Measurements from ENCODE around the gene CTDSPL2.
"Not testable (repeated sequence)": the region's sequence is repeated elsewhere in the genome, so short reads cannot be mapped to it uniquely, and the experiment has no call there.

The CTDSPL2 gene

DNA sequence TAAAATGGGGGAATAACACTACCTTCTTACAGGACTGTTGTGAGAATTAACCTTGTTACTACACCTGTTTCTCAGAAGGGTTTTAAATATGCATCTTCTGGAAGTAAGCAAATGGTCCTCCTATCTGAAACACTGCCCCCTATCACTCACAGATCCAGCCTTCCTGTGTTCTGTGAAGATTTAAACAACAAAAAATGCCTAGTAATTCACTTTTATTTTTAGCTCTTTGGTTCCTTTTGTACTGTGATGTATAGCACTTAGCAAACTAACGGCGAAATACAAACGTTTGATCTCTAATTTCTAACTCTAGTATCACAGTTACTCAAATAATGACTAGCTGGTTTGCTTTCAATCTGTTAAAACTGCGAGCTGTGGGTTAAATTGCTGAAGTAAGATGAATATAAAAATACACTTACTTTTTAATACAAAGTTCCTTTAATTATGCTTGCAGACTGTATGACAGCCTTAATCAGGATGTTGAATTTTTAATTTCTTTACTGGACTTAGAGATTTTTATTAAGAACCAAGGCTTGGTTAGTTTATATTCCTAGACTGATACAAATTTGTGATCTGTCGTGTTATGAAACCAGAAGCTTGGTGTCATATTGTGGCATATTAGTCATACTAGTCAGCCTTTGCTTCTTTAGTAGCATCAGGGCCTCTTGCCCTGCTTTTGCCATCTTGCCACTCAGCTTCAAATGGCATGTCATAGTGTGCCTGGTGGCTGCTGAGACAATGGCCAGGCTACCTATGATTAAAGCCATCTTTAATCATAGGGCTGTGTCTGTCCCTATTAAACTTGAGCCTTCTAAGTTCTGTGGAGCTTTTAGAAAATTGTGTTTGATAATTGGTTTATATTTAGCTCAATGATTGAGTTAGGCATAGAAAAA lies 118.7 kb downstream of the CTDSPL2 start:
- H3K27ac ChIP-seq = no peak overlapping the region
- TF ChIP-seq ZFX (IDR thresholded peaks at IDR 0.05; ENCODE audit: borderline replicate concordance) = no peak
- TF ChIP-seq, protein P1, sequence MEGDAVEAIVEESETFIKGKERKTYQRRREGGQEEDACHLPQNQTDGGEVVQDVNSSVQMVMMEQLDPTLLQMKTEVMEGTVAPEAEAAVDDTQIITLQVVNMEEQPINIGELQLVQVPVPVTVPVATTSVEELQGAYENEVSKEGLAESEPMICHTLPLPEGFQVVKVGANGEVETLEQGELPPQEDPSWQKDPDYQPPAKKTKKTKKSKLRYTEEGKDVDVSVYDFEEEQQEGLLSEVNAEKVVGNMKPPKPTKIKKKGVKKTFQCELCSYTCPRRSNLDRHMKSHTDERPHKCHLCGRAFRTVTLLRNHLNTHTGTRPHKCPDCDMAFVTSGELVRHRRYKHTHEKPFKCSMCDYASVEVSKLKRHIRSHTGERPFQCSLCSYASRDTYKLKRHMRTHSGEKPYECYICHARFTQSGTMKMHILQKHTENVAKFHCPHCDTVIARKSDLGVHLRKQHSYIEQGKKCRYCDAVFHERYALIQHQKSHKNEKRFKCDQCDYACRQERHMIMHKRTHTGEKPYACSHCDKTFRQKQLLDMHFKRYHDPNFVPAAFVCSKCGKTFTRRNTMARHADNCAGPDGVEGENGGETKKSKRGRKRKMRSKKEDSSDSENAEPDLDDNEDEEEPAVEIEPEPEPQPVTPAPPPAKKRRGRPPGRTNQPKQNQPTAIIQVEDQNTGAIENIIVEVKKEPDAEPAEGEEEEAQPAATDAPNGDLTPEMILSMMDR (IDR thresholded peaks at IDR 0.05) = peak; percentile 41

DNA sequence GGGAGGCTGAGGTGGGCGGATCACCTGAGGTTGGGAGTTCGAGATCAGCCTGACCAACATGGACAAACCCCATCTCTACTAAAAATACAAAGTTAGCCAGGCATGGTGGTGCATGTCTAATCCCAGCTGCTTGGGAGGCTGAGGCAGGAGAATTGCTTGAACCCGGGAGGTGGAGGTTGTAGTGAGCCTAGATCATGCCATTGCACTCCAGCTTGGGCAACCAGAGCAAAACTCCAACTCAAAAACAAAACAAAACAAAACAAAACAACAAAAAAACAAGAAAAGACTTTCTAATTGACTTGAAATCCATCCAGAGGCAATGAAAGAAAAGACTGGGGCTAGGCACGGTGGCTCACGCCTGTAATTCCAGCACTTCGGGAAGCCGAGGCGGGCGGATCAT lies 121.7 kb downstream of the CTDSPL2 start:
- not testable (repeated sequence) for H3K27ac ChIP-seq

DNA sequence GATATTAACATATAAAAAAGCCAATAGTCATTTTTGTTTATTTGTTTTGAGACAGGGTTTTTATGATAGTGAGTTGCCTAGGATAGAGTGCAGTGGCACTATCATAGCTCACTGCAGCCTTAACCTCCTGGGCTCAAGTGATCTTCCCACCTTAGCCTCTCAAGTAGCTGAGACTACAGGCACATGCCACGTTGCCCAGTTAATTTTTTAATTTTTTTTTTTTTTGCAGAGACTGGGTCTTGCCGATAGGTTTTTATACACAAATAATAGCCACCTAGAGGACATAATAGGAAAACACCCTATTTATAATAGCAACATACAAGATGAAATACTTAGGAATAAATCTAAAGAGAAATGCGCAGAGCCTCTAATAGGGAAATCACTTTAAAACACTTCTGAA lies 122.8 kb downstream of the CTDSPL2 start:
- peak overlapping the region; percentile 8; the same call in 1 of the 2 replicates for H3K27ac ChIP-seq
- TF ChIP-seq ZFX (IDR thresholded peaks at IDR 0.05; ENCODE audit: borderline replicate concordance) = no peak
- TF ChIP-seq, protein P1 (IDR thresholded peaks at IDR 0.05) = peak; percentile 60

GRCh38 chr15:44550734-44551133 lies 123.3 kb downstream of the CTDSPL2 start:
- no peak overlapping the region for H3K27ac ChIP-seq
- no peak for TF ChIP-seq ZFX (IDR thresholded peaks at IDR 0.05; ENCODE audit: borderline replicate concordance)
- TF ChIP-seq, protein P1 (IDR thresholded peaks at IDR 0.05) = no peak

GRCh38 chr15:44554934-44555723 lies 127.7 kb downstream of the CTDSPL2 start:
- H3K27ac ChIP-seq = peak overlapping the region; percentile 1; the same call in 1 of the 2 replicates
- no peak for TF ChIP-seq ZFX (IDR thresholded peaks at IDR 0.05; ENCODE audit: borderline replicate concordance)

DNA sequence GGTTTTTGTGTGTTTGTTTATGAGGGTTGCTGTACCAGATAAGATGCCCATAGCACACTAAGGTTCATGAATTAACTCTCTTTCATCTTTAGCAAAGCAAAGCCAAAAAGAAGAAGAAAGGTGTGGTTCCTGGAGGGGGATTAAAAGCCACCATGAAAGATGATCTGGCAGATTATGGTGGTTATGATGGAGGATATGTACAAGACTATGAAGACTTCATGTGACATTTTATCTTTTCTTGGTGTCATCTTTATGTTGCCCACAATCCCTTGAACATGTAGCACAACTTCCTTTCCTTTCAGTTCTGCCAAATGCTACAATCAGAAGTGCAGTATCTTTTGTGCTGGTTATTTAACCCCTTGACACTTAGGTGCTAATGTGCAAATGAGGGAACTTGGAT lies 133.5 kb downstream of the CTDSPL2 start:
- H3K27ac ChIP-seq = not testable (repeated sequence)

- H3K27ac ChIP-seq = no peak overlapping the region
- TF ChIP-seq ZFX (IDR thresholded peaks at IDR 0.05; ENCODE audit: borderline replicate concordance) = no peak
- TF ChIP-seq, protein P1 (IDR thresholded peaks at IDR 0.05) = no peak
Measured at GRCh38 chr15:44565387-44566154, 138.1 kb downstream of the CTDSPL2 start.

DNA sequence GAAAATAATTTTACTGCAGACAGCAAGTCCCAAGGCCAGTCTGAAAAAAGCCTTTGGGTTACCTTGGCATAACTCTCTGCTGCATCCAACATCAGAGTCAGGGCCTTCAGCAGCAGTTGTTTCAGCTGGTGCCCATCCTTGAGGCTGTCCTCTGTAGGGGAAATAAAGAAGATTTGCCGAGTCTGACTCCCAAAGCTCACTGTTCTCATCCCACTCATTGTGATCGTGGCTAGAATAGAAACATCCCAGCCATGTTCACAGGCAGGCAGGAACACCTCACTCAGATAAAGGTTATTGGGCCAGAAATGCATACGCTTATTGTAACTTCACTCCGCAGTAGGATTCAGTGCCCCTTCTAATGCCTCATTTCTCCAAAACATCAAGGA lies 138.7 kb downstream of the CTDSPL2 start:
- H3K27ac ChIP-seq = no peak overlapping the region
- TF ChIP-seq ZFX (IDR thresholded peaks at IDR 0.05; ENCODE audit: borderline replicate concordance) = no peak
- TF ChIP-seq, protein P1 (IDR thresholded peaks at IDR 0.05) = no peak

Data from 22Rv1 (cell line).